GM12874 (cell line): ENCODE measurements around the gene ACY1.

Source experiments
- CTCF ChIP-seq: IDR thresholded peaks from 2 replicates; pipeline ENCODE4 v1.5.1; 2011; ENCODE audit warnings: low read depth, mild to moderate bottlenecking, control low read depth, low read length, moderate library complexity; ENCODE audit not compliant: insufficient read depth

ACY1 gene

GRCh38 chr3:52012699-52013098, 29.4 kb downstream of the ACY1 start:
- TF ChIP-seq CTCF: no peak

- no peak for TF ChIP-seq CTCF
Observed at GRCh38 chr3:52013802-52014598, 30.7 kb downstream of the ACY1 start.

GRCh38 chr3:52014613-52015012, 31.3 kb downstream of the ACY1 start:
- peak; percentile 22; the same call in 1 of the 2 replicates for TF ChIP-seq CTCF

- TF ChIP-seq CTCF: no peak
Observed at GRCh38 chr3:52015438-52016228, 32.3 kb downstream of the ACY1 start.

- TF ChIP-seq CTCF: no peak
Observed at GRCh38 chr3:52017586-52017985, 34.3 kb downstream of the ACY1 start.

GRCh38 chr3:52018319-52019000, 35.1 kb downstream of the ACY1 start:
- TF ChIP-seq CTCF: no peak
